ENCODE data around the gene GRM7. TPM values are rescaled to one million over a fixed set of nuclear protein-coding genes. Genes with fewer than 3 reads are reported as not detected.

Gene GRM7
- total RNA-seq, 4 donors from 2014 or later = 0.29 to 15.8 (median 0.67) TPM

DNA sequence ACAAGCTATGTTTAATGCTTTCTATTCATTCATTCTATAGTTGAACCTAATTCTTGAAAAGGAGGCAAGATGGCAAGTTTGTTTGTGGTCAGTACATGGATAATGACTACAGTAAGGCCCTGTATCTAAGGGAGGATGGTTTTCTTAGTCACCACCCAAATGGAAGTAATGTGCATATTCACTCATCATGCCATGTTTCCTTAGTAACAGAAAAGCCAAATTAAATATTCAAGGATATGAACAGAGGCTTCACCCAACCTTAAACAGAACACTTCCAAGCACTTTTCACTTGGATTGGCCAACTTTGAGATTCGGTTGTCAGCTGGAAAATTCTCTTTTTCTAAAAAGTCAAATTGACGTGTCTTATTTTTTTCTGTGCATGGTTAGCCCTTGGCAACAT, 835.4 kb downstream of the GRM7 start:
- no peak for DNase-seq
- no peaks in the 10 kb centered on the region for H3K4me1 ChIP-seq
- H3K4me3 ChIP-seq = no peak overlapping the region
- H3K27me3 ChIP-seq = no peaks in the 10 kb centered on the region
- no peaks in the 10 kb centered on the region for H3K36me3 ChIP-seq
- H3K27ac ChIP-seq = no peak overlapping the region
- H3K9me3 ChIP-seq = no peaks in the 10 kb centered on the region
- TF ChIP-seq, protein P1, sequence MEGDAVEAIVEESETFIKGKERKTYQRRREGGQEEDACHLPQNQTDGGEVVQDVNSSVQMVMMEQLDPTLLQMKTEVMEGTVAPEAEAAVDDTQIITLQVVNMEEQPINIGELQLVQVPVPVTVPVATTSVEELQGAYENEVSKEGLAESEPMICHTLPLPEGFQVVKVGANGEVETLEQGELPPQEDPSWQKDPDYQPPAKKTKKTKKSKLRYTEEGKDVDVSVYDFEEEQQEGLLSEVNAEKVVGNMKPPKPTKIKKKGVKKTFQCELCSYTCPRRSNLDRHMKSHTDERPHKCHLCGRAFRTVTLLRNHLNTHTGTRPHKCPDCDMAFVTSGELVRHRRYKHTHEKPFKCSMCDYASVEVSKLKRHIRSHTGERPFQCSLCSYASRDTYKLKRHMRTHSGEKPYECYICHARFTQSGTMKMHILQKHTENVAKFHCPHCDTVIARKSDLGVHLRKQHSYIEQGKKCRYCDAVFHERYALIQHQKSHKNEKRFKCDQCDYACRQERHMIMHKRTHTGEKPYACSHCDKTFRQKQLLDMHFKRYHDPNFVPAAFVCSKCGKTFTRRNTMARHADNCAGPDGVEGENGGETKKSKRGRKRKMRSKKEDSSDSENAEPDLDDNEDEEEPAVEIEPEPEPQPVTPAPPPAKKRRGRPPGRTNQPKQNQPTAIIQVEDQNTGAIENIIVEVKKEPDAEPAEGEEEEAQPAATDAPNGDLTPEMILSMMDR (IDR thresholded peaks at IDR 0.05) = no peak
- TF ChIP-seq POLR2A (IDR thresholded peaks at IDR 0.05) = no peak
- intact Hi-C loops (cut with DNase I; ENCODE audit: low total_unique reads) = no loop called here

DNA sequence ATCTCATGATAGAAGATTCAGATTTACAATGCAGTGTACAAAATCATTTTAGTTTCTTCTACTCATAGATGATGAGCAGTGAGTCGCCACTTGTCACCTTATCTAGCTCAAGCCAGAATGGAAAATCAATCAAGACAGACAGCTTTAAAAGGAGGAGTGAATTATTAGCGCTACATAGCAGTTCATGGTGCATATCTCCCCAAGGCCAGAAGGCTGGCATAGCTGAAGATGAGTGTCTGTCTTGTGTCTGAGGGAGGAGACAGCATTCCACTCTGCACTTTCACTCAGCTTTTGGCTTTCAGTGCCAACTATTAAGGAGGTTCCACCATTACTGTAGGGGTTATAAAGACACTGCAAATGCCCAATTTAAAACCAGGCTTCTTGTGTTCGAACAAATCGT, 836.6 kb downstream of the GRM7 start:
- Histone ChIP-seq H3K4me1 (no peaks in the 10 kb centered on the region), H3K27me3 (no peaks in the 10 kb centered on the region), H3K9me3 (no peaks in the 10 kb centered on the region), H3K36me3 (no peaks in the 10 kb centered on the region), H3K27ac (no peak overlapping the region), H3K4me3 (no peak overlapping the region)
- TF ChIP-seq, protein P1 (IDR thresholded peaks at IDR 0.05) = no peak
- no peak for TF ChIP-seq POLR2A (IDR thresholded peaks at IDR 0.05)
- intact Hi-C loops (cut with DNase I; ENCODE audit: low total_unique reads) = no loop called here
- no peak for DNase-seq

DNA sequence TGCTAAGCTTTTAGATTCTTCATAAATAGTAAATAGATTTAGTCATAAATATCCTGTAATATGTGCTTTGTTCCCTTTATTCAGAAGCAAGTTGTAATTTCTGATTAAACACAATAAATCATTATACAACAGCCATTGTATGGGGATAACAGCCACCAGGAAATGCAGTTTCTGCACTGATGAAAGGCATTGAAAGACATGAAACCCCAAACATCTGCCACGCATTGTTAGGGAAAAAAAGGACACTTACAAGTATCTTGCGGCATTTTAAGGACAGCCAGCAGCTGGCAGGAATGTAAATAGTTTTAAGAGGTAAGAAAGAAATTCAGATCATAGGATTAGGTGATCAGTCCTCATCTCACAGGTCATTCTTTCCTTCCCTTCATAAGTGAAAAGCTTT, 839.6 kb downstream of the GRM7 start:
- DNase-seq = no peak
- intact Hi-C loops (cut with DNase I; ENCODE audit: low total_unique reads) = no loop called here
- Histone ChIP-seq H3K4me3 (no peak overlapping the region), H3K4me1 (no peaks in the 10 kb centered on the region), H3K27ac (no peak overlapping the region), H3K27me3 (no peaks in the 10 kb centered on the region), H3K36me3 (no peaks in the 10 kb centered on the region), H3K9me3 (no peaks in the 10 kb centered on the region)
- no peak for TF ChIP-seq POLR2A (IDR thresholded peaks at IDR 0.05)
- TF ChIP-seq, protein P1 (IDR thresholded peaks at IDR 0.05) = no peak

DNA sequence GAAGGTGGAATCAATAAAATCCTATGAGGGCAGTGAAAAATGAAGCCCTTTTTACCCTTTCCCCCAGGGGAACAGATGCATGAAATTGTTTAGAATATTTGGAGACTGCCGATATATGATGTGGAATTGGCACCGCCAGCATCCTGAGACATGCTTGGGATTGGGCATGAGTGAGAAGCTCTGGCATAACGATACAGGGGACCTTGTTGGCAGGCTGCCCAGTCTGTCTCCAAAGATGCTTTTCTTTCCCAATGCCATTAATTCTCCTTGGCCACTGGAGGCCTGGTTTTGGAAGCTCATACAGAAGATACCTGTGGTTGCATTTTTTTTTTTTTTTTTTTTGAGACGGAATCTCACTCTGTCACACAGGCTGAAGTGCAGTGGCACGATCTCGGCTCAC, 840.1 kb downstream of the GRM7 start:
- no peak overlapping the region for H3K27ac ChIP-seq
- TF ChIP-seq, protein P1 (IDR thresholded peaks at IDR 0.05) = no peak
- no peak for TF ChIP-seq POLR2A (IDR thresholded peaks at IDR 0.05)
- H3K4me1 ChIP-seq = no peaks in the 10 kb centered on the region
- intact Hi-C loops (cut with DNase I; ENCODE audit: low total_unique reads) = no loop called here
- H3K36me3 ChIP-seq = no peaks in the 10 kb centered on the region
- no peak for DNase-seq
- no peak overlapping the region for H3K4me3 ChIP-seq
- no peaks in the 10 kb centered on the region for H3K9me3 ChIP-seq
- H3K27me3 ChIP-seq = no peaks in the 10 kb centered on the region

DNA sequence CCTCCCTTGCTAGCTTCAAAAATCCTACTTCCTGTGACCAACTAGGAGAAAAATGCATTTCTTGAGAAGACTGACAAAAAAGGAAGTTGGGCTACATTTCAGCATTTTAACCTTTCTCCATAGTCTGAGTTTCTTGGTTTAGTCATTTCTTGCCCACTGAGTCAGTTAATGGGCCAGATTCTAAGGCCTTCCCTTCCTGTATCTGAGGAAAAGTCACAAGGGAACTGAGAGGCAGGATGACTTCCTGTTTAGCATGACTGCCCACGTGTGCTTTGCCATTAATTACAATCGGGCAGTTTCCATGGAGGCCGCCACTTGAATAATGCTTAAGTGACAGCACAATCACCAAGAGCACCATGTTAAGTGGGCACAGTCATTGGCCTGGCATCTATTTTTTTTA, 846.3 kb downstream of the GRM7 start:
- intact Hi-C loops (cut with DNase I; ENCODE audit: low total_unique reads) = no loop called here
- no peak for TF ChIP-seq POLR2A (IDR thresholded peaks at IDR 0.05)
- TF ChIP-seq, protein P1 (IDR thresholded peaks at IDR 0.05) = no peak
- Histone ChIP-seq H3K27ac (no peak overlapping the region), H3K9me3 (no peaks in the 10 kb centered on the region), H3K36me3 (no peaks in the 10 kb centered on the region), H3K4me1 (no peaks in the 10 kb centered on the region), H3K27me3 (no peaks in the 10 kb centered on the region), H3K4me3 (no peak overlapping the region)
- no peak for DNase-seq
